Endothelial cell (in vitro differentiated cells): ENCODE measurements around the gene POLR3A. TPM values are rescaled to one million over a fixed set of nuclear protein-coding genes. Genes with fewer than 3 reads are reported as not detected.

Experiments used
- DNase-seq: peaks from one replicate; pipeline ENCODE4 v3.0.0; 2021; ENCODE audit warnings: low spot score
- H3K27ac Mint-ChIP-seq: one replicate; pipeline ENCODE4 v1.8.0; 2021; ENCODE audit warnings: mixed read lengths, inconsistent platforms; ENCODE audit not compliant: unreplicated experiment
- H3K27me3 Mint-ChIP-seq: one replicate; pipeline ENCODE4 v1.8.0; 2021; ENCODE audit warnings: mild to moderate bottlenecking, moderate library complexity, mixed read lengths, inconsistent platforms; ENCODE audit not compliant: unreplicated experiment
- H3K36me3 Mint-ChIP-seq: one replicate; pipeline ENCODE4 v1.8.0; 2021; ENCODE audit warnings: mild to moderate bottlenecking, low read depth, mixed read lengths, inconsistent platforms; ENCODE audit not compliant: unreplicated experiment
- H3K4me1 Mint-ChIP-seq: one replicate; pipeline ENCODE4 v1.8.0; 2021; ENCODE audit warnings: mild to moderate bottlenecking, mixed read lengths, inconsistent platforms; ENCODE audit not compliant: unreplicated experiment
- H3K4me3 Mint-ChIP-seq: one replicate; pipeline ENCODE4 v1.8.0; 2021; ENCODE audit warnings: mild to moderate bottlenecking, mixed read lengths, inconsistent platforms; ENCODE audit not compliant: unreplicated experiment
- H3K9me3 Mint-ChIP-seq: one replicate; pipeline ENCODE4 v1.8.0; 2021; ENCODE audit warnings: mixed read lengths, inconsistent platforms; ENCODE audit not compliant: unreplicated experiment
- CTCF ChIP-seq: fragments of 200-600 bp; sonication (generic); IDR thresholded peaks from one replicate; pipeline ENCODE4 v1.5.0; 2021; ENCODE audit warnings: antibody characterized with exemption; ENCODE audit not compliant: unreplicated experiment
- total RNA-seq: library from RNA; stranded (reverse); fragmentation: NEBNext Ultra II Directional; extraction: Animal tissue kit (Norgen Biotek cat#: 25700); gene quantifications from one replicate; pipeline ENCODE4 v1.2.1, GENCODE V29; 2021; ENCODE audit not compliant: unreplicated experiment

Gene POLR3A
- total RNA-seq, 1 donor from 2014 or later, result 18.4 TPM

DNA sequence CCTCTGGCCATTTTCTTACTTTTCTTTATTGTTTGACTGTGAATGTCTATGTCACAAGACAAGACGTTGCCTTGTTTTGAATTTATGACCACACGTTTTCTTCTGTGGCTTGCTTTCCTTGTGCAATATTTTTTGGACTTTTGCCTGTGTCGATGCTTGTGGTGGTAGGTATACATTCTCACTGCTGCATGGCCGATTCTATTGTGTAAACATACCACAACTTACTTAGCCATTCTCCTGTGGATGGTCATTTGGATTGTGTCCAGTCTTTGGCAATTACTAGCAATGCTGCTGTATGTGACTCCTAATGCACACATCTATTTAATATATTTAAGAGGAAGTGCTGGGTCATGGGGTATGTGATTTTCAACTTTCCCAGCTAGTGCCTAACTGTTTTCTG lies 84.8 kb downstream of the POLR3A start:
- no peak for TF ChIP-seq CTCF
- H3K27ac Mint-ChIP-seq, result no peak overlapping the region
- H3K4me1 Mint-ChIP-seq, result peaks cover 28% of the 10 kb centered on the region
- H3K27me3 Mint-ChIP-seq, result peaks cover 9% of the 10 kb centered on the region
- no peaks in the 10 kb centered on the region for H3K36me3 Mint-ChIP-seq
- DNase-seq, result no peak
- no peak overlapping the region for H3K4me3 Mint-ChIP-seq
- no peaks in the 10 kb centered on the region for H3K9me3 Mint-ChIP-seq

GRCh38 chr10:77943121-77943901 lies 86.0 kb downstream of the POLR3A start:
- DNase-seq, result no peak
- Mint-ChIP-seq H3K27ac (peak overlapping the region; percentile 16), H3K4me3 (no peak overlapping the region), H3K36me3 (no peaks in the 10 kb centered on the region), H3K9me3 (no peaks in the 10 kb centered on the region), H3K27me3 (peaks cover 8% of the 10 kb centered on the region), H3K4me1 (peaks cover 28% of the 10 kb centered on the region)
- TF ChIP-seq CTCF, result no peak

- no peak for DNase-seq
- no peaks in the 10 kb centered on the region for H3K9me3 Mint-ChIP-seq
- peaks cover 37% of the 10 kb centered on the region for H3K4me1 Mint-ChIP-seq
- peaks cover 8% of the 10 kb centered on the region for H3K27me3 Mint-ChIP-seq
- H3K4me3 Mint-ChIP-seq, result no peak overlapping the region
- H3K27ac Mint-ChIP-seq, result peak overlapping the region; percentile 43
- no peak for TF ChIP-seq CTCF
- no peaks in the 10 kb centered on the region for H3K36me3 Mint-ChIP-seq
Measured at GRCh38 chr10:77941790-77942189, 87.5 kb downstream of the POLR3A start.

DNA sequence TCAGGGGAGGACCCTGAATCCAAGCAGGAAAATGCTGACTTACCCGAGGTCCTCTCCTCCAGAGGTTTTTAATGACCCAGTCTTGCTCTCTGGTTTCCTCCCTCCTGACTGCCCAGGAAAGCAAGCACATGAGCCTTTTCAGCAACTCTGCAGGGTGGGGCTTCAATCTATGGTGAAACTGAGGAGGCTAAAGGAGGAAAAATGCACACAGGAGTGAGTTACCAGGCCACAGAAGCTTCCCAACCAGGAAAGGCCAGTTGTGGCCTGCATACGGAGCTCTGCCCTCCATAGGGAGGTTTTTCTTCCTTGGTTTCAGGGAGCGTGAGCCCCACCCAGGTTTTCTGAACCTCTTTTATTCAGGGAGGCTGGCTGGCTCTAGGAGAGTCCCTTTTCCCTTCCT lies 88.7 kb downstream of the POLR3A start:
- Mint-ChIP-seq H3K4me1 (peaks cover 44% of the 10 kb centered on the region), H3K27ac (no peak overlapping the region), H3K4me3 (no peak overlapping the region), H3K9me3 (no peaks in the 10 kb centered on the region), H3K27me3 (peaks cover 8% of the 10 kb centered on the region), H3K36me3 (no peaks in the 10 kb centered on the region)
- TF ChIP-seq CTCF, result no peak
- no peak for DNase-seq

DNA sequence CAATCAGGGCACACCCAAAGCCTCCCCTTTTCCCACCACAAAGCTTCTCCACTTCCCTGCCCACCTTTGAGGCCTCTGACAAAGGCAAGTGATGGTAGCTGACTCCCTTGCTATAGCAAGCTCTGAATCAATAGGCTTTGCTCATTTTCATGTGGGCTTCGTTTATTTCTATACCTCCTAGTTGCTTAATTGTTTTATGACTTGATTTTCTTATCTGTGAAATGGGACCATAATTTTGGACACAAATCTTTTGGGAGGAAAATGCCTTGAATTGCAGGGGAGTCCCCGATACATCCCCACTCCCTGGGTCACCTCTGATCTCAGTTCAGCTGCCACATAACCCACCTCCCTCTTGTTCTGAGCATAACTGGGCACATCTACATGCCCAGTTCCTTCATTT lies 89.1 kb downstream of the POLR3A start:
- Mint-ChIP-seq H3K9me3 (no peaks in the 10 kb centered on the region), H3K4me1 (peaks cover 48% of the 10 kb centered on the region), H3K36me3 (no peaks in the 10 kb centered on the region), H3K27me3 (peaks cover 8% of the 10 kb centered on the region), H3K4me3 (no peak overlapping the region), H3K27ac (no peak overlapping the region)
- no peak for DNase-seq
- TF ChIP-seq CTCF, result no peak
